HG03060 (cell line): ENCODE measurements around the gene APC2.
"Not testable (repeated sequence)": the region's sequence is repeated elsewhere in the genome, so short reads cannot be mapped to it uniquely, and the experiment has no call there.

Experiments
- ATAC-seq: cut with Tn5 transposase; IDR thresholded peaks from one replicate; pipeline ENCODE4 v1.9.1; 2021; ENCODE audit warnings: low read depth, moderate number of reproducible peaks; ENCODE audit not compliant: unreplicated experiment

Gene APC2

DNA sequence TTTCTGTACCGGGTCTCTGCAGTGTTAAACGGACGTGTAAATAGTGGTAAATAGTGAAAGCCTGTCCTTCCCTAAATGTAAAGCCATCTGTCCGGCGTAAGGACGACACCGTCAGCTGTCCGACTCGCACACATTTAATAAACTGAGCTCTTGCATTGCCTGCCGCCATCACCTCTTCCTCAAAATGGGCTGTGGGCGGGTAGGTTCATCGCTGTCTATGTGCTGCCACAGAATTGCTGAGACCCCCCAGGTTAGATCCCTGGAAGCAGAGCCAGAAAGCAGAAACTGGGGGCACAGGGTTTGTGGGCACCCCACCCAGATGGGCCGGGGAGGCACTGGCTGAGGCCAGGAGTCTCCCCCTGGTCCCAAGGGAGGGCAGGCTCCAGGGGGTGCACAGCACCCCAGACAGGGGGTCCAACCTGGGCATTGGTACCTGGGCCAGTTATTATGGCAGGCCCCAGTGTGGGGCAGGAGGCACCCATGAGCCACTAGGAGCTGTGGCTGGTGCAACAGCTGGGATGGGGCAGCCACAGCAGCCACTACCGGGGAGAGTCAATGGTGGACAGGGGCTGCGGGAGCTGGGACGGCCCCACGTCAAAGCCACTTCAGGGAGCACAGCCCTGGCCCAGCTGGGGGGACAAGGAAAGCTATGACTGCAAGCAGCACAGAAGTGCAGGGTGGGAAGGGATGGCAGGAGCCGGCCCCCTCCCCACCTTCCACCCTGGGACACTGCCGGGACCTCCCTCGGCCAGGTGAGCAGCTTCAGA, 23.3 kb downstream of the APC2 start:
- no peak for ATAC-seq

GRCh38 chr19:1474011-1474764, 24.3 kb downstream of the APC2 start:
- no peak for ATAC-seq

GRCh38 chr19:1474765-1475351, 24.9 kb downstream of the APC2 start:
- ATAC-seq = no peak

GRCh38 chr19:1475751-1476437, 26.0 kb downstream of the APC2 start:
- no peak for ATAC-seq

DNA sequence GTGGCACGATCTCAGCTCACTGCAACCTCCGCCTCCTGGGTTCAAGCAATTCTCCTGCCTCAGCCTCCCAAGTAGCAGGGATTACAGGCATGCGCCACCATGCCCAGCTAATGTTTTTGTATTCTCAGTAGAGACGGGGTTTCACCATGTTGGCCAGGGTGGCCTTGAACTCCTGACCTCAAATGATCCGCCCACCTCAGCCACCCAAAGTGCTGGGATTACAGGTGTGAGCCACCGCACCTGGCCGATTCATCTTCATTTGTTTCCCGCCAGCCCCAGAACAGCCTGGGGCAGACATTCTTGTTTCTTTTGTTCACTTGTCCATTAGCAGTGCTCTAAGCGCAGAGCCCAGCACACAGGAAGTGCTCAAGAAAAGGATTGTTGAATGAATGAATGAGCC, 27.1 kb downstream of the APC2 start:
- ATAC-seq = not testable (repeated sequence)

- ATAC-seq = peak; percentile 61
Observed at GRCh38 chr19:1478934-1479707, 29.2 kb downstream of the APC2 start, which contains the start of gene C19orf25. C19orf25 (minus strand) TSS chr19:1479215; CDS start chr19:1478903, 312 bp downstream.

GRCh38 chr19:1481224-1481892, 31.4 kb downstream of the APC2 start:
- no peak for ATAC-seq

DNA sequence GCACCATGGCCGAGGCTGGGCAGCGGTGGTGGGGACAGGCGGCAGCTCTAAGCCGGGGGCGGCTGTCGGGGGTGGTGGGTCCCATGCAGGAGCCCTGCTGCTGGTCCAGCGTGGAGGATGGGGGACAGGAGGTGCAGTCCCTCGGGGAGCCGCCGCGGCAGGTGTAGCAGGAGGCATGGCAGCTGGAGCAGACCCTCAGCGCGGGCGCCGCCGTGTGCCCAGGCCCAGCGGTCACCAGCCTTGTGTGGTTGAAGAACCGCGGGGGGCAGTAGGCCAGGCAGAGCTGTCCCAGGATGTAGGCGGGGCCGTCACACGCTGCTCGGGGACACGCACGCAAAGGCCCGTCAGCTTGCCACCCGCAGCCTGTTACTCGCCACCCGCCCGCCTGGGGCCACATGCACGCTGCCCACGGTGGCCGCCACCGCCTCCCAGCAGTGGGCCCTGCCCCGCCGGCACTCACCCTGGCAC, 32.0 kb downstream of the APC2 start:
- ATAC-seq = no peak

DNA sequence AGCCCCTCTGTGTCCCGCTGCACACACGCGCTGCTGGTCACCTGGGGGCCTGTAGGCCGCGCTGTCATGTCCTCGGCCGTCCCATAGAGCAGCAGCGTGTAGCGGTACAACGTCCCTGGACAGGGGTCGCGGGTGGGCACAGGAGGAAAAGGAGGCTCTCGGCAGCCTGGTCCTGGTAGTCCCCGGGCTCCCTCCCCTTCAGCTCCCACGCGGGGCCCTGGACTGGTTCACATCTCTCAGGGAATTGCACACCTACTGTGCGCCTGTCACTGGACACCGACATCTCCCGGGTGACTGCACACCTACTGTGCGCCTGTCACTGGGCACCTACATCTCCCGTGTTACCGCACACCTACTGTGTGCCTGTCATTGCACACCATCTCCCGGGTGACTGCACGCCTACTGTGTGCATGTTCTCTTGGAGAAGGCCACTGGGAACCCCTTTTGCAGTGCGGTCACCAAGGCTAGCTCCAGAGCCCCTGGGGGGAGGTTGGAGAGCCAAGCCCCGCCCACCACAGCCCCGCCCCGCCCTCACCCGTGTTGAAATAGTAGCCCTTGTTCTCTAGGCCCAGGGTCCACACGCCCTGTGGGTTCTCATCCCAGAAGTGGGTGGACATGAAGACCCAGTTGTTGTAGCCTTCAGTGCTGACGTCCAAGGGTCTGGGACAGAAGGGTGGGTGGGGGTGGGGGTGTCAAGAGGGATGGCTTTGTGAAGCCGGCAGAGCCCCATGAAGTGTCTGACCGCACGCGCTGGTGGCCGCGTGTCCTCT, 32.6 kb downstream of the APC2 start:
- ATAC-seq = no peak

DNA sequence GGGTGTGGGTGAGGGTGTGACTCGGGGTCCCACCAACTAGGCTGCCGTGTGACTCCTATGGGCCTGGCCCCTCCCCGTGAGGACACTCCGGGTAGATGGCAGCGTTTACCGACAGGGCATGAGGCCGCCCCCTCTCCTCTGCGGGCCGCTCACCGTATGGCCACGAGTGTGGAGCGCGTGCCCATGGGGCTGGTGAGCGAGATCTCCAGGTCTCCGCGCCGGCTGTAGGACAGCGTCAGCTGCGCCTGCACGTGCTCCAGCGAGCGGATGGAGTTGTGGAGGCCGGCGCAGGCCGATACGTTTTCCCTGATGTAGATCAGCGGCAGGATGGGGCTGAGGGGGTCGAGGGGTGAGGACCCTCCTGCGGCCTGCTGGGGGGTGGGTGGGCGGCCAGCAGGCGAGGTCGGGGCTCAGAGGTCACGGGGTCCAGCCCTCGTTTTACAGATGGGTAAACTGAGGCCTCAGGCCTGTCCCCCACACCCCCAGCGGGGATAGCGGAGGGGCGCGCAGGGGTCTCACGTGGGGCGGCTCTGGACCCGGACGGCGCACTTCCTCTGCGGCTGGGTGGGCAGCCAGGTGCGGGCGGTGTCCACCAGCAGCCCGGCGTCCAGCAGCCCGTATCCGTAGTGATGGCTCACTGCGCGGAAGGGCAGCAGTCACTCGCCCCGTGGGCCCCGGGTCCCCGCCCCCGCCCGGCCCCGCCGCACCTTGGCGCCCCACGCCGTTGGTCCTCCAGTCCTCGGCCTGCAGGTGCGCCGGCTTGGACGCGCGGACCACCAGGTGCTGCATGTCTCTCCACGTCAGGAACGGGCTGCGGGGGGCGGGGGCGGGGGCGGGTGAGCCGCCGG, 33.4 kb downstream of the APC2 start:
- no peak for ATAC-seq

GRCh38 chr19:1483979-1484428, 34.1 kb downstream of the APC2 start:
- ATAC-seq = no peak

GRCh38 chr19:1486720-1487575, 37.0 kb downstream of the APC2 start:
- no peak for ATAC-seq

- ATAC-seq = no peak
Observed at GRCh38 chr19:1487576-1488281, 37.8 kb downstream of the APC2 start.

DNA sequence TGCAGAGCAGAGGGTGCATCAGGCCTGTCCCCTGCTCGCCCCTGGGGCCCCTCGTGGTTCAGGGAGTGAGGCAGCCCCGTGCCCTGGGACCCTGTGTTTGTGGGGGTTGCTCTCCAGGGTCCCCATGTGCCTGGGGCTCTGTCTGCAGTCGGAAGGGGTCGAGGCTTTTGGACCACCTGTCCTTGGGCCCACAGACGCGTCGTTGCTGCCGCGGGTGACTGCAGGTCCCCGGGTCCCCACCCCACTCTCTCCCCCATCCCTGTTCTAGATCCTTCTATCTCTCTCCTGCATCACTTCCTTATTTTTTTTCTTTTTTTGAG, 38.3 kb downstream of the APC2 start:
- no peak for ATAC-seq

- no peak for ATAC-seq
Observed at GRCh38 chr19:1489463-1490310, 39.8 kb downstream of the APC2 start.
